Left colon (tissue), 2 donors: ENCODE data around the gene OR6C2. TPM values are rescaled to one million over a fixed set of nuclear protein-coding genes. Genes with fewer than 3 reads are reported as not detected.
"Not testable (repeated sequence)": the region's sequence is repeated elsewhere in the genome, so short reads cannot be mapped to it uniquely, and the experiment has no call there.

Source experiments
- ATAC-seq: fragments of 200-7000 bp; cut with Tn5 transposase; one replicate; pipeline ENCODE4 v1.9.1; 2020; ENCODE audit warnings: mild to moderate bottlenecking, moderate library complexity
- DNase-seq, 2 donors: peaks; one replicate each; pipeline ENCODE4 v3.0.0-alpha.2; 2020
- intact Hi-C, 2 donors: fragments of 100-400 bp; cut with DNase I in 1 of 2; cut with micrococcal nuclease in 1 of 2; formaldehyde crosslinking; loops; one replicate each; pipeline versions ENCODE4 v1.11.2 to v1.14.0; 2022; cut with DNase I, micrococcal nuclease
- total RNA-seq, 2 donors: library from RNA; stranded (reverse); fragmentation: NEBNext Ultra II Directional; extraction: Animal tissue kit (Norgen Biotek cat#: 25700); gene quantifications; one replicate each; pipeline ENCODE4 v1.2.1, GENCODE V29; 2021
- donor health status: DM: no; HTN: no; CAD: no.
- donor health status: DM: yes; HTN: yes; CAD: no.

OR6C2 gene
- total RNA-seq, 2 donors from 2014 or later = not detected

GRCh38 chr12:55469291-55469690 lies 25.4 kb downstream of the OR6C2 start:
- intact Hi-C loops = no loop called here
- DNase-seq = no peak
- no peak for ATAC-seq

GRCh38 chr12:55470088-55470829 lies 26.4 kb downstream of the OR6C2 start, which contains the start of gene OR6C70:
Gene OR6C70, minus strand, starts transcription at chr12:55470138. Its CDS starts 0 bp downstream, at chr12:55470138.
- ATAC-seq (no peak), DNase-seq (no peak)
- intact Hi-C loops = no loop called here

GRCh38 chr12:55472264-55472663 lies 28.4 kb downstream of the OR6C2 start:
- no peak for ATAC-seq
- intact Hi-C loops = no loop called here
- no peak for DNase-seq

GRCh38 chr12:55479136-55479535 lies 35.3 kb downstream of the OR6C2 start:
- DNase-seq, intact Hi-C loops, ATAC-seq: not testable (repeated sequence)

GRCh38 chr12:55484284-55484683 lies 40.4 kb downstream of the OR6C2 start:
- ATAC-seq, intact Hi-C loops, DNase-seq: not testable (repeated sequence)

- intact Hi-C loops = no loop called here
- DNase-seq (no peak), ATAC-seq (no peak)
Measured at GRCh38 chr12:55492078-55492477, 48.2 kb downstream of the OR6C2 start, which contains the start of gene OR6C68. Gene OR6C68, plus strand, starts transcription at chr12:55492378. Its CDS starts 0 bp downstream, at chr12:55492378.

GRCh38 chr12:55495490-55495889 lies 51.6 kb downstream of the OR6C2 start:
- ATAC-seq (no peak), DNase-seq (no peak)
- intact Hi-C loops = no loop called here

- intact Hi-C loops = no loop called here
- ATAC-seq (peak; percentile 15), DNase-seq (no peak)
Measured at GRCh38 chr12:55499231-55499630, 55.4 kb downstream of the OR6C2 start.

- intact Hi-C loops = no loop called here
- DNase-seq (peak in 1 of 2 donors; percentile 5), ATAC-seq (peak; percentile 98)
Measured at GRCh38 chr12:55499810-55500252, 56.0 kb downstream of the OR6C2 start.

- intact Hi-C loops = no loop called here
- ATAC-seq (no peak), DNase-seq (no peak)
Measured at GRCh38 chr12:55501601-55502000, 57.7 kb downstream of the OR6C2 start.

Other genes with a start within 250 kb of the OR6C2 start
- gene OR10A7, start 223.1 kb upstream of the OR6C2 start, total RNA-seq = not detected
- gene OR6C74, start 199.5 kb upstream of the OR6C2 start, total RNA-seq = not detected
- not detected for gene OR6C6, start 147.5 kb upstream of the OR6C2 start, total RNA-seq
- not detected for gene OR6C1, start 129.7 kb upstream of the OR6C2 start, total RNA-seq
- not detected for gene OR6C3, start 113.3 kb upstream of the OR6C2 start, total RNA-seq
- gene OR6C75, start 81.1 kb upstream of the OR6C2 start, total RNA-seq = not detected
- not detected for gene OR6C65, start 43.5 kb upstream of the OR6C2 start, total RNA-seq
- gene OR6C76, start 17.8 kb upstream of the OR6C2 start, total RNA-seq = not detected
- gene OR6C70, start 26.1 kb downstream of the OR6C2 start, total RNA-seq = not detected
- not detected for gene OR6C68, start 48.3 kb downstream of the OR6C2 start, total RNA-seq
- gene OR6C4, start 105.5 kb downstream of the OR6C2 start, total RNA-seq = not detected
- gene OR2AP1, start 128.4 kb downstream of the OR6C2 start, total RNA-seq = not detected
- not detected for gene OR10P1, start 192.8 kb downstream of the OR6C2 start, total RNA-seq